Stromal cell of bone marrow (primary cell): ENCODE measurements around the gene MFN1.
"Not testable (repeated sequence)": the region's sequence is repeated elsewhere in the genome, so short reads cannot be mapped to it uniquely, and the experiment has no call there.

ENCODE experiments used
- DNase-seq: peaks from one replicate; pipeline ENCODE4 v3.0.0-alpha.2; 2012; ENCODE audit warnings: low read depth

The MFN1 gene

DNA sequence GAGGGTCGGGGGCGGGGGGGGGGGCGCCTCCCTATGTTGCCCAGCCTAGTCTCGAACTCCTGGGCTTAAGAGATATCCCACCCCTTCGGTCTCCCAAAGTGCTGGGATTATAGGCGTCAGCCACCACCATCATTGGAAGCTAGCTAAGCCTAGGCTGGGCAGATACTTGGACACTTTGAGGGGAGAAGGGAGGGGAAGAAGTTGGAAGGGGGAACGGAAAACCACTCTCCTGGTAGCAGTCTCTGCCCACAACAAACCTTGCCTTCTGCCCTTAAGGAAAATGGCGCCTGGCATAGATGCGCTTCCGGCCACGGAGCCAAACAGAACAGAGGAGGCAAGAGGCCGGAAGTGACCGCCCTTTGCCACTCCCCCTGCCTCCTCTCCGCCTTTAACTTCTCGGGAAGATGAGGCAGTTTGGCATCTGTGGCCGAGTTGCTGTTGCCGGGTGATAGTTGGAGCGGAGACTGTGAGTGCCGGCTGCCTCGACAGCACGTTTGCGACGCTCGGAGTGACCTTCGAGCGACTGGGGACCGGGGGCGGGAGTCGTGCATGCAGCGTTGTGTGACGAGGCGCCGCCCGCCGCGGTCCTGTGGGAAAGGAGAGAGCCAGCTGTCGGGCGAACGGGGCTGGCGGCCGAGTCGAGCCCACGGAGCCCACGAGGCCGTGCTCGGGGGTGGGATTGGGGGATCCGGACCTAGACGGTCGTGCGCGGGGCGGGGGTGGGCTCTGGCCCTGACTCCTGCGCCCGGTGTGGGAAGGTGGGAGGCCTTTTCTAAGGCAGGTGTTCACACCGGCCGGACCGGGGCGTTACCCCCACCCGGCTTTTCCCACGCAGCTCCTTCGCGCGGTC is at the start of gene MFN1:
Gene MFN1, plus strand, starts transcription at position 365 of the 850 bp plus-strand sequence. CDS start 1,143 bp downstream, outside the sequence.
- peak; percentile 95 for DNase-seq

DNA sequence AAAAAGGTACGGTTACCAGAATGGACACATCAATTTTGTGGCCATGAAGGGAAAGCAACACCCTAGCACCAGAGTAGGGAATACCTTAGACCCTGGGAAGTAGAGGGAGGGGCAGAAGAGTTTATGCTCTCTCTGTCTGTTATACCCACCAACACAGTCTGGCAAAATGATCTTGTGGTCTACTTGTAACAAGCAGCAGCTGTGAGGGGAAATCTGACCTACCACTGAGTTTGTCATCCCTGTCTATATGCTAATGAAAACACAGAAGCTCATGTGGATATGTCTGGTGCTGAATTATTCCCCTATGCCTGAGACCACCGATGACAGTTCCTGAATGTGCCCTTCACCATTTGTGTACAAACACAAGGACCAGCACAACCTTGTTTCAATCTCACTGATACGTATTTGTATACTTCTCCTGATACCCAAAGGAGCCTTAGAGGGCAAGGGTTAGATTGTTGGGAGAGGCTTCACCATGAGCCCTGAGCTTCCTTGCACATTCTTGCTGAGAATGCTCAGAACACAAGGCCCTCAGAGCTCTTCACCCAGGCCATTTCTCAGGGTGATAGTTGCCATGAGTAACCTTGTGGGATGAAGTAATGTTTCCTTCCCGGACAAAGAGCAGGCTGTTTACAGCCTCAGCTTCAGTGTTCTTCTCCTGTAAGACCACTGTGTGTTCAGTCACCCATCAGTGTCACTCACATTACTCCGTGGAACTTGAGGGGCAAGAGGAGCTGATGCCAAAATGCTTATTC is 49.4 kb upstream of the MFN1 start:
- DNase-seq = no peak

DNA sequence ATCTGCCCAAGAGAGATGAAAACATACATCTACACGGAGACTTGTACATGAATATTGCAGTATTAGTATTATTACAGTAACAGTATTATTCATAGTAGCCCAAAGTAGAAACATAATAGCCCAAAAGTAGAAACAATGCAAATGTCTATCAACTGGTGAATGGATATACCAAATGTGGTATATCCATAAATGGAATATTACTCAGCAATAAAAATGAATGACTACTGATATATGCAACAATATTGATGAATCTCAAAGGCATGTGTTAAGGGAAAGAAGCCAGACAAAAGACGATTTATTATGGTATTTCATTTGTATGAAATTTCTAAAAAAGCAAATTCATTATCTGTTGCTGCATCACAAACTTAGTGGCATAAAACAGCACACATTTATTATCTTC is 48.2 kb upstream of the MFN1 start:
- DNase-seq = no peak

DNA sequence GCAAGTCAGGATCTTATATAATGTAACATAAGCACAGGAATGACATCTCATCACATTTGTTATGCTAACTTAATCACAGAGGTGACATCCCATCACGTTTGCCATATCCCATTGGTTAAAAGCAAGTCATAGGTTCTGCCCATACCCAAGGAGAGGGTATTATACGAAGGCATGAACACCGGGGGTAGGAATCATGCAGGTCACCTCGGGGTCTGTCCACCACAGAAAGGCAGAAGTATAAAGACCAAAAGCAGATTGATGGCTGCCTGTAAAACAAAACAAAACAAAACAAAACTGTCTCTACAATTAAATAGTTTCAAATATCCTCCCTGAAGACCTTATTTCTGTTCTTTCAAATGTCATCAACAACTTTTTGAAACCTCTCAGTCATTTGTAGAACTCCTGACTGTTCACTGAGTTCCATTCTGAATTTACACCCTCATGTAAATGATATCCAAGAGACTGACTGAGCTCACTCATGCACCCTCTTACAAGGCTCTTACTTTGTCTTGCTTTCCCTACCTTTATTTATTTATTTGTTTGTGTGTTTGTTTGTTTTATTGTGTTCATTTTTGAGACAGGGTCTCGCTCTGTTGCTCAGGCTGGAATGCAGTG is 47.4 kb upstream of the MFN1 start:
- no peak for DNase-seq

DNA sequence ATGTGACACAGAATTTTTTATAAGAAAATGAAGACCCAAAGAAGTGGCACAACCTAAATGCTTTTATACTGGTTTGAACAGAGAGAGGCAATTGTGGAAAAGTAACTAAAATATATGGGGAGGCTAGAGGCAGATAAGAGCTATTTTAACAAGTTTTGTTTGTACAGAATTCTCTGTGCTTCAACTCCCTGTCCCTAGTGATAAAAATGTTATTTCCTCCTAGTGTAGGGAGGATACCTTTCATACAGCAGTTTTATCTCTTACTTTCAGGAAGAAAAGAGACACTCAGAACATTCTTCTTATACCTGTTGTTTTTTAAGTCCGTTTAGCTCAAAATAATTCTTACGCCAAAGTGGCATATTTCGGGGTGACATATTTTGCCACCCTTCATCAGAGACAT is 45.9 kb upstream of the MFN1 start:
- no peak for DNase-seq

DNA sequence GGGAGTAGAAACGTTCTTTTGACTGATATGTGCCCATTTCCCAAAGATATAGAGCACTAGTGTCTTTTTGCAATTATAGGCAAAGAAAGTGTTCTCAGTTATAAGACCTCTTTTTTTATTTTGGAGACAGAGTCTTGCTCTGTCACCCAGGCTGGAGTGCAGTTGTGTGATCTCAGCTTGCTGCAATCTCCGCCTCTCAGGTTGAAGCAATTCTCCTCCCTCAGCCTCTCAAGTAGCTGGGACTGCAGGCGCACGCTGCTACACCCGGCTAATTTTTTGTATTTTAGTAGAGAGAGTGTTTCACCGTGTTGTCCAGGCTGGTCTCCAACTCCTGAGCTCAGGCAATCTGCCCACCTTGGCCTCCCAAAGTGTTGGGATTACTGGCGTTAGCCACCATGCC is 45.4 kb upstream of the MFN1 start:
- DNase-seq = no peak

DNA sequence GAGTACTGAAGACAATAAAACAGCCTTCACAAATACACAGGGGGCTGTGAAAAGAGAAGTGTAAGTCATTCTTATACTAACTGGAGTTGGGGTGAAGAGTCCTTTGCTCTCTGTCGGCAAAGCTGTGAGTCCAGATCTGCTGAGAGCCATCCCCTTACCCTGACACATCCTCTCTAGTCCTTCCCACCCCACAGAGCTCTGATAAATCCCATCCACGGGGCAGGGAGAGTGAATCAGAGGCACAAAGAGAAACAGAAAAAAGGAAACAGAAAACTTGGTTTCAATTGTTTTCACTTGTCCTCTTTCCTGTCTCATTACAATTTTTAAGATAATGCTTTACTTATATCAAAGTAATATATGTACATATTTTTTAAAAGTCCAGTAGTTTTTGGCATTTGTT is 42.9 kb upstream of the MFN1 start:
- no peak for DNase-seq

DNA sequence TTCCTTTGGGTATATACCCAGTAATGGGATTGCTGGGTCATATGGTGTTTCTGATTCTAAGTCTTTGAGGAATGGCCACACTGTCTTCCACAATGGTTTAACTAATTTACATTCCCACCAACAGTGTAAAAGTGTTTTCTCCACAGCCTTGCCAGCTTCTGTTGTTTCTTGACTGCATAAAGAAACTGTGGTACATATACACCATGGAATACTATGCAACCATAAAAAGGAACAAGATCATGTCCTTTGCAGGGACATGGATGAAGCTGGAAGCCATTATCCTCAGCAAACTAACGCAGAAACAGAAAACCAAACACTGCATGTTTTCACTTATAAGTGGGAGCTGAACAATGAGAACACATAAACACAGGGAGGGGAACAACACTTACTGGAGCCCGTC is 40.1 kb upstream of the MFN1 start:
- not testable (repeated sequence) for DNase-seq

DNA sequence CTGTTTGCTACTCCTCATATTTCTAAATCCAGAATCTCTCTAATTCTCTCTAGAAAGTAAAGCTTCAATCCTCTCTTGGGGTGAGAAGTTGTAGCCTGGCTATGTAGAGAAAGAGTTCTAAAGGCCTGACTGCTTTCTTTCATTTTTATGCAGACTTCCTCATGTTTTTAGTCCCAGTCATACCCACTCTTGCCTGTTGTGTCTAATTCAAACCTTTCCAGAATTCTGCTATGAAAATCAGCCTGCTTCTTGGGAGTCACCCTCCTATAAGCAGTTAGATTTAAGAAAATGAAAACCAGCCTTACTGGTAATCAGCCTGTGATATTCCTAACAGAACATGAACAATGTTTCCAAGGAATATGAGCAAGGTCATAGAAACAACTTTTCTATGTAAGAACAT is 39.5 kb upstream of the MFN1 start:
- no peak for DNase-seq

DNA sequence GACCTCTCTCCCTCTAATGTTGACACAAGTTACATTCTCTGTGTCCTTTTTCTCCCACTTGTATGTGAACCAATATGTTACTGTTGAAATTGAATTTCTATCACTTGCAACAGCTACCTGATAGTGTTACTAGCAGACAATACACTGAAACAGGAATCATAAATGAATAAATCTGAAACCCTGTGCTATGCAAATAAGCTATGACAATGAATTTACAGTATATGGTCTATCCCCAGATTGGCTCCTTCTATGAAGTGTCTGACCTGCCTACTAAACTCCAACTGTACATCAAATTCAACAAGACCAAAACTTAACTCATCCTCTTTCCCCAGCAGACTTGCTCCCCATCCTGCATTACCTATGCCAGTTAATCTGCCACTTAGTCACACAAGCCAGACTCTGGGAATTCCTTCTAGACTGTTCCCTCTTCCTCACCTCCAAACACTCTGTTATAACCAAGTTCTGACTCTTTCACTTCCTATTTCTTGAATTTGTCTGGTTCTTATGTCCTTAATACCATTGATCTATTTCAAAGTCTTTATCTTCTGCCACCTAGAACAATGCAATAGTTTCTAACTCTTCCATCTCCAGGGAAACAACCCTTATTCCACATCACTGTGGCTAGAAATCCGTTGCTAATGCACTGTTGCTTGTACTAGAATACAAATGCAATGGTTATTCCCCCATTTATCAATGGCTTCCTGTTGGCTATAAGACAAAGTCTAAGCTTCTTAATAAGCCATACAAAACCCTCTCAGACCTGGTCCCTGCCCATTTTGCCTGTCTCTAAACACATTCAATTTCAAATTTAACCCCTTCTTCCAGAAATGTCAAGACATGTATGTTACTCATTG is 38.1 kb upstream of the MFN1 start:
- DNase-seq = no peak

DNA sequence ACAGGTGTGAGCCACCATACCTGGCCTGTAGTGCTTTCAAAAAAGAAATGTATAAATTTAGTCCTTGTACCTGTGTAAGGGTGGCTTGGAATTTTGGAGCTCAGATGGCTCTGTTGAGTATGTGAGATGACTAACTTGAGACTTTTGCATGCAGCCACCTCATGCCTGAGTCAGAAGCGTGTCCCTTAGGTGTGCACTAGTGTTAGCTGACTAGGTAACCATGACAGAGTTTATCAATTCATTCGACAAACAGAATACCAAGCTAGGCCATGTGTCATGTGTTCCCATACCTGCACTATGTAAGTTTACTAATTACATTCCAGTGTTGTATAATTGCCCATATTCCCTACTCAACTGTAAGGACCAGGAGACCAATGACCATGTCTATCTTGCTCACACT is 28.6 kb upstream of the MFN1 start:
- no peak for DNase-seq

DNA sequence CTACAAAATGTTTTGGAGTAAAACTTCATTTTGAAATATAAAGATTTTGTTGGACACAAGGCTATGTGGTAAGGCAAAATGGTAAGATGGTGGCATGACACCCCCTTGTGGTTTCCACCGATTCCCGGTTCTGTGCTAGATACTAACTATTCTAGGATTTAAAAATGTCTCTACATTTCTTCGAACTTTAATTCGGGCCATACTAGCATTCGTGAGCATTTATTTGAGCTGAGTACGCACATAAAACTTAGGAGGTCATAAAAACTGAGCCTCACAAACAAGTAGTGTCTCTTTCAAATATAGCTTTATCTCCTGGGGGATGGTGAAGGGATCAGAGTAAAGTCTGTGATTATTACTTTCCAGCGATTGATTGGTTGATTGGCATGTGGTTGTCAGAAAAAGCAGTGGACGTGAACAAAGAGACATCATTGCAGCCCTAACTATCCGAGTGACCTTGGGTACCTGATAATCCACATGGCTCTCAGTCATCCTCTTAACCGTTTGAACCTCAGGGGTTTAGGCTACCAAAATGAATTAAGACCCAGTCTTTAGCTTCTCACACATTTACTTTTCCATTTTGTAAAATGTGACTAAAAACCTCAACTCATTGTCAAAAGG is 25.7 kb upstream of the MFN1 start:
- DNase-seq = peak; percentile 43

DNA sequence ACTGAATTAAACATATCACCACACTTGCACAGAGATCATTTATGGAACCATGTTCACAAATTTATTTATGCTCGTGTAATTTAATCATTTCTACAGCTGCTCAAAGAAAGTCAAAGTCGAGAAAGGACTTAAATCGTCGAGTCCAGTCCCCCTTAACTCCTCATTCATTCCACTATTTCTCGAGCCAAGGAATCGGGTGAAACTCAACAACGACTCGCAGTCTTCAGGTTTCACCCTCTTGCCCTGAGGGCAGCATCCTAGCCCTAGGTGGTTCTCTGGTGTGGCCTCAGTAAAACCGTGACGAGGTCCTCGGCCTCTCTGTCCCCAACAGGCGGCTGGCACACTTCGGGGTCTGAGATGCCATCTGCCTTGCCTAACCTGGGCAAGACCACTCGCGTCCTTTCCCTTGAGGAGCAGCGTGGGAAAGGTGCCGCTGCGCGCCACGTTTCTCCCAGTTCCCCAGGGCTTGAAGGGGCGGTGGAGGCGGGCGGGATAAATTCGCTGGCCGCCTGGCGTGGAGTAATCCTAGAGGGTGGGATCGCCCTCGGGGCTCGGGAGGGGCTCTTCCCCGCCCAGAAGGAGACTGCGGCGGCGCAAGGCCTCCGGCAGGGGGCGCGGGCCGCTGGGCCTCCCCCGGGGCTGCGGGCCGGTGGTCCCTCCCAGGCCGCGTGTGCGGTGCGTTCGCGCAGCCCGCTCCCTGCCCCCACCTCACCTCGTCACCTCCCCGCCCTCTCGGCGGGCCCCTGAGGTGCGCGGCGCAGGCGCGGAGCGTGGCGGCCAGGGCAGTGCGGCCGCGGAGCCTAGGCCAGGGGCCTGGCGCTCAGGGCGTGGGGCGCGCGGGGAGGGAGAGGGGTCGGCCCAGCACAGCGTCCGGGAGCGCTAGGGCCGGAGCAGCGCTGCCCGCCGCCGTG is 25.0 kb upstream of the MFN1 start, which contains the start of gene ZNF639:
Gene ZNF639, plus strand, starts transcription at position 746 of the 911 bp plus-strand sequence. CDS start 5,263 bp downstream, outside the sequence.
- DNase-seq = peak; percentile 57

DNA sequence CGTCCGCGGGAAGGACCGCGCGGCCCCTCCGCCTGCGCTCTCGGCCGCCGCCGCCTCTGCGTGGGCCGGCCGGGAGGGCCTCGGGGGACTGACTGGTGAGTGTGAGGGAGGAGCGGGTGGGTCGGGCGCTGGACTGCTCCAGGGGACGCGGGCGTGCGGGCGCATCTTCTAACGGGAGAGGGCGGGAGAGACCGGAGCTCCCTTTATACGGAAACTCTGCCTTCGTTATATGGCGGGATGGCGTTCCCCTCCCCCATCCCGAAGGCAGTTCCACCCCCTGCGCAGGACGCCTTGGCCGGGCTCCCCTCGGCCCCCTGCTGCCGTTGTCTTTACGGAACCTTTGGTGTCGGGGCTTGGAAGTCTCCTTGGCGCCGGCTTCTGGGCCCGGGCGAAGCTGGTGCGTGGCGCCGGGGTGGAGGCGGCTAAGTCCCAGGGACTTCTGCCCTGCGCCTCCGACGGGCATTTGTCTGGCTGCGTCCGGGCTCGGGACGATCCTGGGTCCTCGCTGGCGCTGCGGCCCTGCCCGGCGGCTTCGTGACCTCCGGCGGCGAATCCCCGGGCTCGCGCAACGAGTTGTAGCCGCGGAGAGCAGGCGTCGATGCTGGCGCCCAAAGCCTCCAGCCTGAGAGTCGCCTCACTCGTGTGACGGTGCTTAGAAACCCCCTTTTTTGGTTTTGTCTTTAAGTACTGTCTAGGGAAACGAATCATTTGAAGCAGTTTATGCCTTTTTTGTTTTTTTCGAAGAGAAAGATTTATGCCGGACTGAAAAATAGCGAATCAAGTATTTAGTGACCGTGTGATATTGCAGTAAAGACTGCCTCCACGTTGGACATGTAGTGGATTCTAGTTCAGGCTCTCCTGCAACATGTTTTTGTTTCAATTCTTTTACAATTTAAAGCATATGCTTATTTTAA is 24.1 kb upstream of the MFN1 start:
- DNase-seq = peak; percentile 65

DNA sequence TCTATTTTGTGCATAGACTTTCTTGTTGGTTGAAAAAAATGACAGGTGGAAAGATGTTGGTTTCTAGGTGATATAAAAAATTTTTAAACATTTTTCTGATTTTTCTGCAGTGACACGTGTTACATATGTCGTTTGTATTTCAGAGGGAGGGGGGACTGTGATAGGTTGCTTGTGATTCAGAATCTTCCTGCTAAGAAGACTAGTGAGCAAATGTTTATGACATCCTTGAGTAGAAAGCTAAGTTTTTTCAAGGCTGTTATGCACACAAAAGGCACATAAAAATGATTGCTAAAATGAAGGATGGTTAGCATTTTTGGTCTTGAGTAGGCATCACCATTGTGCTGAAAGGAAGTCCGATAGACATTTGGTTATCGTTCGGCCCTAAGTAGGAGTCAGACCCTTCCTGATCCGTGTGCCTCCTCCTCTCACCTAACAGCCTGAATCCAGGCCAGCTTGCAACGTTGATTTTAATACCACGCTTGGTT is 23.2 kb upstream of the MFN1 start:
- no peak for DNase-seq

DNA sequence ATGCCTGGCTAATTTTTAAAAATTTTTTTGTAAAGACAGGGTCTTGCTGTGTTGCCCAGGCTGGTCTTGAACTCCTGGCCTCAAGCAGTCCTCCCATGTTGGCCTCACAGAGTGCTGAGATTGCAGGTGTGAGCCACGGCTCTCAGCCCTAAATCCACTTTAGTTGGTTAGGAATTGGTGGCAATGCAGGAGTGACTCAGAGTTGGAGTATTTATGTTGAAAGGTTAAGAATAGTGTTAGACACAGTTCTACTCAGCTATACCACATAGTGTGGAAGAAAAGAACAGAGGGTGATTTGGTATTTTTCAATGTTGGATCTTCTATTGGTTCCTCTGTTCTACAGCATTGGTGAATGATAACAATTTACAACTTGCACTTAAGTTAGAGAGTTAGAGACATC is 17.1 kb upstream of the MFN1 start:
- DNase-seq = no peak

DNA sequence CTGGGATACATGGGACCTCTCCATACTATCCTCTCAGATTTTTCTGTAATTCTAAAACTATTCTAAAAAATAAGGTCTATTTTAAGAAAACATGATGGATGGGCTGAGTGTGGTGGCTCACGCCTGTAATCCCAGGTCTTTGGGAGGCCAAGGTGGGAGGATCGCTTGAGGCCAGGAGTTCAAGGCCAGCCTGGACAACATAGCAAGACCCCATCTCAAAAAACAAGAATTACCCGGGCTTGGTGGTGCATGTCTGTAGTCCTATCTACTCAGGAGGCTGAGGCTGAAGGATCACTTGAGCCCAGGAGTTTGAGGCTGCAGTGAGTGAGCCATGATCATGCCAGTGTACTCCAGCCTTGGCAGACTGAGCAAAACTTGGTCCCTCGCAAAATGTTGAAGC is 15.3 kb upstream of the MFN1 start:
- no peak for DNase-seq

DNA sequence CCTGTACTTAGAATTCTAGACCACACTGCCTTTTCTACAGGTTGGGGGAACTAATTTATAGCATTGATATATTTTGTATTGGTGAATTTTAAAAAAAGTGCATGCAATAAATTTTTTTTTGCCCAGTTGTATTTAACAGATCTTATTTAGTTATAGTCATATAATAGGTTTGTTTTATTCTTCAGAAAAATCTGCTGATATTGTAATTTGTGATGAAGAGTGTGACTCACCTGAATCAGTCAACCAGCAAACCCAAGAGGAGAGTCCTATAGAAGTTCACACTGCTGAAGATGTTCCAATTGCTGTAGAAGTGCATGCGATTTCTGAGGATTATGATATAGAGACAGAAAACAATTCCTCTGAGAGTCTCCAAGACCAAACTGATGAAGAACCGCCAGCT is 14.4 kb upstream of the MFN1 start:
- no peak for DNase-seq

DNA sequence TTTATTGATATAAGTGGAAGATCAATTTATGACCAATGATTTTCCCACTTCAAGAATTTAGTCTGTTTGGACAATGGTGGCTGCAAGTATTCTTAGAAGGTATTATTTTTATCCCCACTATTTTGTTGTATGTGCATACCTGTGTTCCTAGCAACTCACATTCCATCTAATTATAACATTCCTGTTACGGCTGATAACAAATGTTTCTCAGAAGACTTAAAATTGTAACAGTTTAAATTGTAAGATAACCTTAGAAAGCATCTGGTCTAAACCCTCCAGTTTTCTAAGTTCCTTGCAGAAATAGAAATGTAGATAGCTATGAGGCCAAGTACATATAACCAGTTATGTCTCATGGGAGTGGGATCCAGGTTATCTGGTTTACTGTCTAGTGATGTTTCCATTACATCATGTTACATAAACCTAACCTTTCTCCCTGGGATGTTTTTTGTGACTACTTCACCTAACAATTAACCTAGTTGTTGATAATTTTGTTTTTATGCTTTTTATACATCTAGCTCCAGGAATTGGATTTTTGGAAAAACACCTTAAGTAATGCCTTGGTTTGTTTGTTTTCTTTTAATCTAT is 11.1 kb upstream of the MFN1 start:
- no peak for DNase-seq
